Endothelial cell of umbilical vein (primary cell): ENCODE results near the gene MARS1.

Experiments used
- CTCF ChIP-seq, 2 donors: IDR thresholded peaks; 1 replicate in 1 of 2; 2 replicates in 1 of 2; pipeline ENCODE4 v1.5.1; 2011; ENCODE audit warnings: low read length in 2 of 2, mild to moderate bottlenecking in 2 of 2, moderate library complexity in 2 of 2, control low read depth in 1 of 2, inconsistent platforms in 1 of 2, low read depth in 1 of 2; ENCODE audit not compliant: insufficient read depth in 1 of 2; ENCODE audit errors: extremely low read depth in 1 of 2
- EZH2 ChIP-seq: IDR thresholded peaks from 2 replicates; pipeline ENCODE4 v1.6.1; 2012; ENCODE audit warnings: borderline replicate concordance, low read depth, mild to moderate bottlenecking, moderate library complexity, low read length, inconsistent platforms; ENCODE audit not compliant: severe bottlenecking
- JUN ChIP-seq: IDR thresholded peaks from 2 replicates; pipeline ENCODE4 v1.6.1; 2011; ENCODE audit warnings: borderline replicate concordance, low read depth; ENCODE audit not compliant: insufficient read length, insufficient read depth
- MAX ChIP-seq: IDR thresholded peaks from 2 replicates; pipeline ENCODE4 v1.6.1; 2011; ENCODE audit not compliant: insufficient read depth, insufficient read length
- MYC ChIP-seq: IDR thresholded peaks from one replicate; pipeline ENCODE4 v1.6.1; 2011; ENCODE audit warnings: mild to moderate bottlenecking, low read depth, low read length
- POLR2A ChIP-seq: IDR thresholded peaks from 2 replicates; pipeline ENCODE4 v1.6.1; 2012; ENCODE audit warnings: low read depth, mild to moderate bottlenecking, control low read depth, low read length
- POLR2AphosphoS5 ChIP-seq: IDR thresholded peaks from 2 replicates; pipeline ENCODE4 v1.6.1; 2012; ENCODE audit warnings: low read depth, mild to moderate bottlenecking, control low read depth, low read length, moderate library complexity; ENCODE audit not compliant: insufficient read depth

DNA sequence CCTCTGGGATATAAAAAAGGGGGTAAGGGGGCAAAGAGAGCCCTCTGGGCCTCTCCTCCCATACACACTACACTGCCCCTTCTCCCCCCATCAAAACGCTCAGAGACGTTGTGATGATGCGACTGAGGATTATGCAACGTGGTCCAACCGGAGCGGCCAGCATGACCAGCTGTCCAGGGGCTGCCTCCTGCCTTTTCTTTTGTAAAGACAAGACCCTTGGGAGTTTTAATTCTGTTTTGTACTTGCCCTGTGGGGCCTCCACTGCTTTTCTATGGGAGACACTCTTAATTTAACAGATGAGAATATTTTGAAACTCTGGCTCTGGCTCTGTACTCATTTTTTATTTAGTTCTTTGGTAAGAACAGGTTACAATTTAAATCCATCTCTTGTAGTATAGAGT lies 42.0 kb downstream of the MARS1 start:
- TF ChIP-seq CTCF (IDR thresholded peaks at IDR 0.05; ENCODE audit: extremely low read depth in 1 of 2, insufficient read depth in 1 of 2, low read depth in 1 of 2, low read length in 2 of 2) (no peak), EZH2 (no peak), POLR2A (no peak), POLR2AphosphoS5 (no peak), JUN (no peak), MAX (no peak), MYC (no peak)
